HG03280 (cell line): ENCODE measurements around the gene JAKMIP1.

Source experiments
- ATAC-seq: cut with Tn5 transposase; IDR thresholded peaks from one replicate; pipeline ENCODE4 v1.9.1; 2021; ENCODE audit warnings: mild to moderate bottlenecking, moderate library complexity; ENCODE audit not compliant: unreplicated experiment

JAKMIP1 gene

DNA sequence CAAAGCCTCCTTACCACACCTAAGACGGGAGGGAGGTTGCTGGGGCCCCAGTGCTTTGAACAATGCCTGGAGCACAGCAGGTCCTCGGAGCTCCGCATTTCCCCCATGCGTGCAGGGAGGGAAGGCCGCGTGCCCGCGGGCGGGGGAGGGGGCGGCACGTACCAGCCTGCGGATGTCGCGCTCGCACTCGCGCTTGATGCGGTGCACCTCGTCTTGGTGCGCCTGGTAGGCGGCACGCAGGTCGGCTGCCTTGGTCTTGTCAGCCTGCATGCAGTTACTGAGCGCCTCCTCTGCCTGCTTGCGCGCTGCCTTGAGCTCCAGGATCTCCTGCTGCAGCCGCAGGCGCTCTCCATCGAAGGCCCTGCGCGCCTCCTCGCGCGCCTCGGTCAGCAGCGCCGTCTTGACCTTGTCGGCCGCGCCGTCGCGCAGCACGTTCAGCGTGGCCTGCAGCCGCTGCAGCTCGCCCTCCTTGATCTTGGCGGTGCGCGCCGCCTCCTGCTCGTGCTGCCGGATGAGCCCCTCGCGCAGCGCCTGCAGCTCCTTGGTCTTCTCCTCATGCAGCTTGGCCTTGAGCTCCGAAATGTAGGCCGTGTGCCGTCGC, 94.9 kb downstream of the JAKMIP1 start:
- ATAC-seq: no peak

DNA sequence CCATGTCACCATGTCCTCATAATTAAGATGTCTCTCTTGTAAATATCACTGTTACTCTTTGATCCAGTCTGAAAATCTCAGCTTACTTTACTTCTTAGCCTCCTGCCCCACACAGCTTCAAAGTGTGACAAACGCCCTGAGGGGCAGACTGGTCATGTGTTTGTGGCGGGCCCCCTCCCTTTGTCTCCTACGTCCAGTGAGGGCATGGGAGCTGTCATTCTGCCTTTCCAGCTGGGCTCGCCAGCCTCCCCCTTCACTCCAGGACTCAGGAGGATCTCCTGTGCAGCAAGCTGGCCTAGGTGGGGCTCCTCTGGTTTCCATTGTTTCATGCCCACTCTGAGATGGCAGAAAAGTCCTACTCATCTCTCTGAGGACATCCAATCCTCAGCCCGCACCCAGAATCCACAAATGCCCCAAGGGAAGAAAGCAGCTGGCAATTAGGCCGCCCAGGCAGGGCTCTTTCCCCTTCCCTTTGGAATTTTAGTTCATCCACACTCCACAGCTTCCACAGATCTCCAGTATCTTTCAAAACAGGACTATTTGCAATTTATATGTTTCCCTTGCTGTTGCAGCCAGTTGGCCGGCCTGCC, 95.7 kb downstream of the JAKMIP1 start:
- ATAC-seq: no peak

DNA sequence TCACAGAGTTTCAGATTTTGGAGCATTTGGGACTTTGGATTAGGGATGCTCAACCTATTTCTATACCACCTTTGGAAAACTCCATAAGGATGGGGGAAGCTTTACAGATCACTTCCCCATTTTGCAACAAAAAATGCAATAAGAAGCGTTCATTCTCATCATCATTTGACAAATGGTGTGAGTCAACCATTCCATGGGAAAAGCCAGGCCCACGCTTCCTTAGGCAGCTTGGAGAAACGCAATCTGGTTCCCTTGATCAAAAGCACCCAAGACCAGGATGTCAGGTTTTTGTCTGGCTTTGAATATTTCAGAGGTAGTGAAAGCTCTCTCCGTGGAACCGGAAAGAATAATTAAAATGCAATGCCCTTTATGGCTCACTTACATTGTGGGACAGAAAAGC, 102.8 kb downstream of the JAKMIP1 start:
- ATAC-seq: no peak

DNA sequence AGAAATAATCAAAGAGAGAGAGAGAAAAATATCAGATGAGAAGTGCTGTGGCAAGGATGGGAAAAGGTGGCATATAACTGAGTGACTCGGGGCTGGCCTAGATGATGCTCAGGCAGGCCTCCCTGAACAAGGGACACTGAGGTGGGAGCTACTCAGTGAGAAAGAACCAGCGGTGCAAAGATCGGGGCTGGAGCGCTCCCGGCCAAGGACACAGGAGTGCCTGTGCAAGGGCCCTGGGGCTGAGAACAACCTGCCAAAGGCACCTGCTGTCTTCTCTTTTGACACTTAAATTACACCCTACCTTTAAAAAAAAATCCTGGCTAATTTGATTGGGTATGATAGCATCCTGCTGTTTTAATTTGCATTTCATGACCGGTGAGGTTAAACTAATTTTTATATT, 104.5 kb downstream of the JAKMIP1 start:
- ATAC-seq: no peak

DNA sequence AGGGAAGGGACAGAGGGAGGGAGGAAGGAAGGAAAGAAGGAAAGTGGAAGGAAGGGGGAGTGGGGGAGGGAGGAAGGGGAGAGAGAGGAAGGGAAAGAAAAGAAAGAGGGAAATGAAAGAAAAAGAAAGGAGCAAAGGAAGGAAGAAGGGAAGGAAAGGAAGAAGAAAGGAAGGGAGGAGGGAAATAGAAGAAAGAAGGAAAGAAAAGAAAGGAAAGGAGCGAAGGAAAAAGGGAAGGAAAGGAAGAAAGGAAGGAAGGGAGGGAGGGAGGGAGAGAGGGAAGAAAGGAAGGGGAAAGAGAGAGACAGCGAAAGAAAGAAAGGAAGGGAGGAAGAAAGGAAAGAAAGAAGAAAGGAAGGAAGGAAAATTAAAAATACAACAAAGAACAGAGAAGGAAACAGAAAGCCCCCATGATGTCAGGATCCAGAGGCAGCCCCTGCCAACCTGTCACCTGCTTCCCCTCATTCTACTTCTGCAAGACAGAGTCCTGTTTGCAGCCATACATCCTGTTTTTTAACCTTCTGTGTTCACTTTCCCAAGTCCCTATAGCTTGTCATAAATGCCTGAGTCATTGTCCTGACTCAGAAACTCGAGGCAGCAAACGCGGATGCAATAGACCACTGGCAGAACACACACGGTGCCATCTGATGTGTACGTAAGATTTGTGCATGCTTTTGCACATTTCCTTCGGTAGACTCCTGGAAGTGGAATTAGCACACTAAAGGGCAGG, 105.2 kb downstream of the JAKMIP1 start:
- no peak for ATAC-seq

DNA sequence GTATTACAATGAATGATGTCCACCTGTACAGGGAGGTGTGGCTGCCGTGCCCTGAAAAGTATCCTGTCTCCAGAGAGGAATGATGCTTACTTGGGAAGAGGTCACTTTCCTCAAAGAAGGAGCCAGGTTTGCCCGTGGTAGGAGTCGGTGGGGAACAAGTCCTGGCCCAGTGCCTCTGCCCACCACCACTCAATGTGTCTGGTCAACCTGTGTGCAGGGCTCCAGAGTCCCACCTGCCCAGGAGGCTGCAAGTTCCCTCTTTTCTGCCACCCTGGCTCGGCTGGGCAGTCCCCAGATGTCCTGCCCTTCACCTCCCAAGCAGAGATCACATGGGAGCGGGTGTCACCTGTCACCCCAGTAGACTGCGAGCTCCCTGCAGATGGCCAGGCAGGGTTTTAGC, 106.7 kb downstream of the JAKMIP1 start:
- ATAC-seq: no peak

DNA sequence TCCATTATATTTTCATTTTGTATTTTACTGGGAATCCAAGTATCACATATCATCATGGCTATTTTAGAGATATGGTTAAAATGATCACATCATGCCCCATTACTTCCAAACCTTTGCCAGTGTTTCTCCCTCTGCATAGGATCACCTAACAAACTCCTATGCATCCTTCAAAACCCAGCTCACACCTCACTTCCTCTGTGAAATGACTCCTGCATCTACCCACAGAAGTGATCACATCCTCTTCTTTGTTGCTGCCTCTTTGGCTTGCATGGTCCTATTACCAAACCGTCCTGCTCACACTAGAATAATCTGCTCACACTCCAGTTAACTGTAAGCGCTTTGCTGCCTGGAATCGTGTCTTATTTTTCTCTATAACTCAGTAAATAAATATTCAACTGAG, 107.4 kb downstream of the JAKMIP1 start:
- ATAC-seq: no peak

DNA sequence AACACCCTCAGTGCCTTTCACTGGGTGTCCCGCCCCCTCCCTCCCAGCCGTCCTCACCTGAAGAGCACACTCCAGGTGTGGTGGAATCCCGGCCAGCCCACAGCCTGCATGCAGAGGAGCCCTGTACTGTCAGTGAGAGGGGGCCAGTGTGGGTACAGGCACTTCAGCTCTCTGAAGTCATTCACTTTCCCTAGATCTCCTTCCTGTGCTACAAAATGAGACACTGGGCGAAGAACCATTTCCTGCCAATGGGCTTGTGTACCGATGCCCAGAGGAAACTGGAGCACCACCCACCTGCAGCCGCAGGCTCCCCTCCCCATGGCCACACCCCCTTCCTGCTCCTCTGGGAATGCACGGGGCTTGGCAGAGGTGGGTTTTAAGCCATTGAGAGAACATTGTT, 108.2 kb downstream of the JAKMIP1 start:
- no peak for ATAC-seq

DNA sequence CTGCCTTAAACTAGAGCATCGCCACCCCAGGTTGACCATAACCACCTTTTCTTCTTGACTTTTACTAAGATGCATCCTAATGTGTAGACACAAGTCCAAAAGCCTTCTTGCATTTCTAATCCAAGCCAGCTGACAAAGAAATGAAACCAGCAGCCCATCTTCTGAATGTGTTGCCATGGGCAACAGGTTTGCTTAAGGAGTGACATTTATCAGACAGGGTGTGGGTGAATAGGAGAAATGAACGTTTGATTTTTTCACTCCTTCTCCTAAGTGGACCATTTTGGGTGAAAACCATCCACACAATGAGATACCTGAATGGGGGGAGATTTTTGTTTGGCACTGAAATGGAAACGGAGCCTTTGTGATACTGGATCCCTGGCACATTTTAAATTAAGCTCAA, 109.4 kb downstream of the JAKMIP1 start:
- no peak for ATAC-seq

DNA sequence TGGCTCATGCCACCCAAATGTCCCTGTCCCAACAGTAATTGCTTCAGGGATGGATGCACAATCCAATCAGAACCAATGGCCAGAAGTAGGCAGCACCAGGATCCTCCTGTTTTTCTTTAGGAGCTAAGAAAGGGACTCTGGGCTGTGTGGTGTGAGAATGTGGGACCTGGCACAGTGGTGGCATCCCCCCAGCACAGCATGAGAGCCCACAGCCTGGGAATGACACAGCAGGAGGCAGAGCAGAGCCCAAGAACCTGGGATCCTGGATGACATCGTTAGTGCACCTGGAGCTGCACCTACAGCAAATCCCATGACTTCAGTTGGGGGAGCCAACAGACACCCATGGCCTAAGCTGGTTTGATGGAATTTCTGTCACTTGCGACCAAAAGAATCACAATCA, 111.4 kb downstream of the JAKMIP1 start:
- no peak for ATAC-seq

DNA sequence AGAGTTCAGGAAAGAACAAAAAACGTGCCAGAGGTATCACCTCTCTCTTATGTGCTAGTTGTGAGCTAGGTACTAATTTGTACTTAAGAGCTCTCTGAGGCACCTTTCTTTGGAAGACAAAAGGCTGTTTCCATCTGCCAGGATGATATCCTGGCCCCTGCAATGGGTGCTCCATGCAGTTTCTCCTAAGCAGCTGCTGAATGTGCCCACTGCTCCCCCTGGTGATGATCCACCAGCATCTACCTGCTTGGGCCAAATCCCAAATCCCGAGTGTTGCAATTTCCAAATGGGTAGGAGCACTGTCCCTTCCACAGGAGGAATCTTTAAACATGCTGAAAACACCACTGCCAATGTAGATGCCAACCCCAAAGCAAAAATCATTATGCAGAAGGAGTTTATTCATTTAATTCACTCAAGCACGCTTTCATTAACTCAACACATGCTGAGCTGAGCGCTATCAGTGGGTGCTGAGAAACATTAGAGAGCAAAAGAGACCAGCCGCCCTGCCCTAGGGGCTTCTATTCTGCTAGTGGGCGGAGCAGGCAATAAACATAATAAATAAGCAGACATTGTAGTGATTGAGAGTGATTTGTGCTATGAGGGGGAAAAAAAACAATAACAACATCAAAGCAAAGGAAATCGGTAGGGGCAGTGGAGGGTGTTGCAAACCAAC, 112.5 kb downstream of the JAKMIP1 start:
- no peak for ATAC-seq

DNA sequence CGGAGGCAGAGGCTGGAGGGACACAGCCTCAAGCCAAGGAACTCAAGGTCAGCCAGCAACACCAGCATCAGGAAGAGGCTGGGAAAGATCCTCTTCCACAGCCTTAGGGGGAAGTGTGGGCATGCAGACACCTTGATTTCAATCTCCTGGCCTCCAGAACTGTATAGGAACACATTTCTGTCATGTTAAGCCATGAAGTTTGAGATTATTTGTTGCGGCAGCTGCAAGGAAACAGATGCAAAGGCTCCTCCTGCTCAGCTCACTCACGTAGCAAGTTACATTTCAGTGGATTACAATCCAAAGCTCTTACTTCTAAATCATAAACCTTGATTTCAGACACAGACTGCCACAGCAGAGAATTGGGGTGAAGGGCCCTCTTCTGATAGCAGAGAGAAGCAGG, 113.5 kb downstream of the JAKMIP1 start:
- no peak for ATAC-seq

DNA sequence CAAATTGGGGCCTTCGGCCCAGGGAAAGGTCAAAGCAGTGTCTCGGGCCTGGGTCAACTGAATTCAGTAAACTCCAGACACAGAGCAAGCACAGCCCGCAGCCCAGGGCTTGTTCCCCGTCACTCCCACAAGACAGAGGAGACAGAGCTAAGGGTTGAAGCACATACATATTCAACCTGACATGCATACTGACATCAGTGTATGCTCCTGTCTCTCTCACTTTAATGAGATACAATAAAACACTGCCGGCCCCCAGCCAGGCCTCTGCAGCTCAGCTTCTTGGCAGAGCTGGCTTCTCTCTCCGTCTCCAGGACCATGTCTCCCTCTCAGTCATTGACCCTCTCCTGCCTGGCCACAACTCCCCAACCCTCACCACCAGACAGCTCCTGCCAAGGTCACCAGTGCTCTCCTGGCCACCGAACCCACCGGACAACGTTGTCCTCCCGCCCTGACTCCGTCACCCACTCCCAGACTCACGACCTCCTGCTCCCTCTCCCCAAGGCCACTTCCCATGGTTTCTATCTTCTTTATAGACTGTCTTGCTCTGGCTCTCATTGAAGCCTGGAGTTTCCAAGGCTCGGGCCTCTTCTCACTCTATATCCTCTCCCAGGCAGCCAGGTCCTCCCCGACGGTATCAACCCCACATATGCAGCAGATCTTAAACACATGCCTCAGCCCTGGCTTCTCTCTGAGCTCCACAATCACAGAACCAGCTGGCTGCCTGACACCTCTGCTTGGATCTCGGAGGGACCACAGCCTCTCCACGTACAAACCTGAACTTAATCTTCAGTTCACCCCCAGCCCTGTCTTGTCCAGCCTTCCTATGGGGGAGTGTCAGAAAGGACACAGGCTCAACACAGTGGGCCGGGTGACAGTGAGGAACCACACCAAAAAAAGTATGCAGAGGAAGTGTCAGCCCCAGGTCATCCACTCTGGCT, 114.4 kb downstream of the JAKMIP1 start:
- ATAC-seq: no peak

DNA sequence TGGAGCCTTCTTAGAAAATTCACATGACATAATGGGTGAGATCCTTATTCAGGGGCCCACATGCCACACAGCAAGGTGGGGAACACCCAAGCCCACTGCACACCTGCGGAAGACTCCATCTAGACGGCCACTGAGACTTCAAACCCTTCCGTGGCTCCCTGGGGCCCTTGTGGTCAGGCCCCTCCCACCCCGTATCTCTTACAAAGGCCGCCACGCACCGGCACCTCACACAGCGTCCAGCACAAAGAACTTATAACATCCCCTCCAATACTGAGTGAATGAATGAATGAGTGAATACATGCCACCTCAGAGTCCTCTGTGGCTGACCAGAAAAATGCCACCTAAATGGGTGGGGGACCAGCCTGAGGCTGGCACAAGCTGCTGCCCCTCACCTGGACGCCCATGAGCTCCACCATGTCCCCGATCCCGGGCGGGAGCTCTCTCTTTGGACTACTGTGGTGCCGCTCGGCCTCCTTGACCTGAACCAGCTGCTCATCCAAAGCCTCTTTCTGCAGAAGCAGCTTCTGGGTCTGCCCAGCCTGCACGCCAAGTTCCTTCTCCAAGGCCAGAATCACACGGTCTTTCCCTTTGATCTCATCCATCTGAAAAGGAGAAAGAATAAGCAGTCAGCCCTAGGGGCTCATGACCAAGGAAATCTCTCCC, 115.2 kb downstream of the JAKMIP1 start:
- no peak for ATAC-seq

DNA sequence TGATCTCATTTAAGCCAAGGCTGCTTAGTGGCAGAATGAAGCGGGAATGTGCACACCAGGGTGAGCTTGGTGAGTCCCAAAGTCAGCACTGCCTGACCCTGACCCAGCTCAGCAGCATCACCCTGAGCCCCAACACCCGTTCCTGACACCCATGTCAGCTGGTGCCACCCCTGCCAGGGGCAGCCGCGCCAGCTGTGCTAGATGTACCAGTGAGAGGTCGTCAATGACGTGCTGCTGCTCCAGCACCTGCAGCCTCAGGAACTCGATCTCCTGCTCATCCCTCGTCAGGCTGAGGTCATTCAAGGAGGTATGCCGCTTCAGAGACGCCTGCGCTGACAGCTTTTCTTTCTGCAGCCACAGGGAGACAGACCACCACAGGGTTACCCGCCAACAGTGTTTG, 120.4 kb downstream of the JAKMIP1 start:
- no peak for ATAC-seq

DNA sequence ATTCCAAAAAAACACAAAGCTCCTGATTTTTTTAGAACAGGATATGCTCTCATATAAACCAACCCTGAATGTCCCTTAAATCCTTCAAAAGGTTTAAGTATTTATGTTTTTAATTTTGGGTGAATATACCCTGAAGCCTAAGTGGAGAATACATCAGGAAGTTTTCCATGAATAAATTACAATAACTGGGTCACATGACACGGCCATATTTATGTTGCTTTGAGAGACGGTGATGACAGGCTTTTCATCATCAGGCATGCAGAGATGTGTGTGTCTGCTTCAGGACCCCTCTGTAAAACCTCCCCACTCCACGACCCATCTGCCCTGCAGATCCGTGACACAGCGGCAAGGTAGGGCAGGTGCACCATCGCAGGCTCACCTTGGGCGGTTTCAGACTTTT, 121.8 kb downstream of the JAKMIP1 start:
- ATAC-seq: no peak

DNA sequence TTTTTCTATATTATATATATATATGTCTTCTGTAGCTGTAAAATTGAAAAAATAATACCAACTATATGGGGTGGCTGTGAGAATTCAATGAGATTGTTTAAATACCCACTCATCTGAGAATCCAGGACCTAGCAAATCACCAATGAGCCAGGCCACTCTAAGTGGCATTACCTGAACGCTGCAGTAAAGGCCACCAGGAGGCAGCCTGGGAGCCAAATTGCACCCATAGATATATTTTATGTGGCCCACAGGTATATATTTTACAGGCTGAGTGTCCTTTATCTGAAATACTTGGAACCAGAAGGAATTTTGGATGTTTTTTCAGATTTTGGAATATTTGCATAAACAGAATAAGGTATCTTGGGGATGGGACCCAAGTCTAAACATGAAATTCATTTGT, 124.0 kb downstream of the JAKMIP1 start:
- no peak for ATAC-seq

DNA sequence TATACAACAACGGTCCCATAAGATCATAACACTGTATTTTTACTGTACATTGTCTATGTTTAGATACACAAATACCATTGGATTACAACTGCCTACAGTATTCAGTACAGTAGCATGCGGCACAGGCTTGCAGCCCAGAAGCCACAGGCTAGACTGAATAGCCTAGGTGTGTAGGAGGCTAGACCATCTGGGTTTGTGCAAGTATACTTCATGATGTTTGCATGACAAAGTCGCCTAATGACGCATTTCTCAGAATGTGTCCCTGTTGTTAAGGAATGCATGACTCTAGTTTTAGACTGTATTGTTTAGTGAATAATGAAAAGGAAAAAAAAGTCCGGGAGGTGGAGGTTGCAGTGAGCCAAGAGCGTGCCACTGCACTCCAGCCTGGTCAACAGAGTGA, 125.6 kb downstream of the JAKMIP1 start:
- no peak for ATAC-seq

DNA sequence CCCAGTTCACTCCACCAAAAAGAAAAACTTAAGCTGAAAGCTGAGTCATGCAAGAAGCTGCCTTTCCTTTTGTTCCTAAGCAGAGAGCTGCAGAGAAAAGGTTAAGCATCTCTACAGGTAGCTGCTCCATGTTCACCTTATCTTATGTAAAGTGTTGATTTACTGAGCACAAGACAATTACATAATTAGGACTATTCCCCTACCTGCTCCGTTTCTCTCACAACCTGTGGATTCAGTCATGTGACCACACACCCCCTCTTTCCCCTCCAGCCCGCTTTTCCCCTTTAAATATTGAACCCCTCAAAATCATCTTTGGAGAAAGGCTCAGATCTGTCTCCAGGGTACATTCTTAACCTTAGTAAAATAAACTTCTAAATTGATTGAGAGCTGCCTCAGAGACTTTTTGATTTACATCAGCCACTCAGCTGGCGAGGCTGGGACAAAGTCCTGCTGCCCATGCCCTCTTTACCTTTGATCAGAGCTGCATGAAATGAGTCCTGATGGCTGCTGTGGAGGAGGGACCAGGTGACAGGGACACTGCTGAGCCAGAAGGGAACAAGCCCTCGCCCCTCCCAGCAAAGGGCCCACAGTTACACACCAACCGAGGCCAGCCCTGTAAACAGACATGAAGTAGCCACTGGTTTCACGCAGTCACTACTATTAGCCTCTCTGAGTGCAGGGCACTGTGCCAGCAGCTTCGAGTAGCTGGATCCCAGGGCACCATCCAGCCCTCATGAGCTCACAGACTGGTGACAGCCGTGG, 128.2 kb downstream of the JAKMIP1 start:
- no peak for ATAC-seq
